MM.1S (cell line): ENCODE results near the gene PGGHG.

Experiments used
- CTCF ChIP-seq: fragments of 300-600 bp; sonication (generic); IDR thresholded peaks from 2 replicates; pipeline ENCODE4 v1.5.1; 2016; ENCODE audit warnings: antibody characterized with exemption, low read length, mixed read lengths
- EZH2 ChIP-seq: fragments of 300-600 bp; sonication (generic); optimal IDR thresholded peaks from 2 replicates; pipeline ENCODE3; 2017; ENCODE audit warnings: low read depth, mild to moderate bottlenecking, antibody characterized with exemption, low read length, mixed read lengths
- EZH2phosphoT487 ChIP-seq: fragments of 300-600 bp; sonication (generic); IDR thresholded peaks from 2 replicates; pipeline ENCODE4 v1.6.1; 2018; ENCODE audit warnings: antibody characterized with exemption, low read length

GRCh38 chr11:240315-240714 lies 48.6 kb upstream of the PGGHG start:
- TF ChIP-seq CTCF (no peak), EZH2 (no peak), EZH2phosphoT487 (no peak)
